ENCODE results near the gene RAPSN.

RAPSN gene

DNA sequence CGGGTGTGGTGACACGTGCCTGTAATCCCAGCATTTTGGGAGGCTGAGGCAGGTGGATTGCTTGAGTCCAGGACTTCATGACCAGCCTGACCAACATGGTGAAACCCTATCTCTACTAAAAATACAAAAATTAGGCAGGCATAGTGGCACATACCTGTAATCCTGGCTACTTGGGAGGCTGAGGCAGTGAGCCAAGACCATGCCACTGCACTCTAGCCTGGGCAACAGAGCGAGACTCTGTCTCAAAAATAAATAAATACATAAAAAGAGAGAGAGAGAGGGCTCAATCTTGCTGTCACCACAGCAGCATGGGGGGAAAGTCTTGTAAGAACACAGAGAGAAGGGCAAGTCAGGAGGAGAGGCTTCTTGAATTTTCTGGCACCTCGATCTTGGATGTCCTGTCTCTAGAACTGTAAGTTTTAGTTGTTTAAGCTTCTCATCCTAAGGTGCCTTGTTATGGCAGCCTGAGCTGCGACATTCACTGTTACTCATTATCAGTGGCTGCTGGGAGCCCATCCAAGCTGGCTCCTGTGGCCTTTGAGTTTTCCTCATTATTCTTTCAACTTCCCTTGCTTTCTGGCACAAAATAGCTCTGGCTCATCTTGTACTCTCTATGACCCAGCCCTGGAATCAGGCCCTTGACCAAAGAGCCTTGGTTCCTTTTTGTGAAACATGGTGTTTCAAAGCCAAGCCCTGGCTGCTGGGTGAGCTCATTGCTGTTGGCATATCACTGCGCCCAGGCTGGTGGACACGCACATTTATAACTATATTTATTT, 14.7 kb downstream of the RAPSN start:
- no peak for DNase-seq (ENCODE audit: low read depth, low spot score)

DNA sequence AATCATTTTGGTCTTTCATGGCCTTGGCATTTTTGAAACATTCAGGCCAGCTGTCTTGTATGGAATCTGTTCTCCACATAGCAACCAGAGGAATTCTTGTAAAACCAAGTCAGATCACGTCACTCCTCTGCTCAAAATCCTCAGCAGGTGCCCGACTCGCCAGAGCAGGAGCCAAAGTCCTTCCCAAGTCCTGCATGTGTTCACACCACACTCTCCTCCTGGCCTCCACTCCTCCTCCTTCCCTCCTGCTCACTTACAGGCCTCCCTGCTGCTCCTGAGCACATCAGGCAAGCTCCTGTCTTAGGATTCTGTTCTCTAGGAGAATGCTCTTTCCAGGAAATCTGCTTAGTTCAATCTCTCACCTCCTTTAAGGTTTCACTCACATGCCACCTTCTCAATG, 15.8 kb downstream of the RAPSN start:
- no peak for DNase-seq (ENCODE audit: low read depth, low spot score)

DNA sequence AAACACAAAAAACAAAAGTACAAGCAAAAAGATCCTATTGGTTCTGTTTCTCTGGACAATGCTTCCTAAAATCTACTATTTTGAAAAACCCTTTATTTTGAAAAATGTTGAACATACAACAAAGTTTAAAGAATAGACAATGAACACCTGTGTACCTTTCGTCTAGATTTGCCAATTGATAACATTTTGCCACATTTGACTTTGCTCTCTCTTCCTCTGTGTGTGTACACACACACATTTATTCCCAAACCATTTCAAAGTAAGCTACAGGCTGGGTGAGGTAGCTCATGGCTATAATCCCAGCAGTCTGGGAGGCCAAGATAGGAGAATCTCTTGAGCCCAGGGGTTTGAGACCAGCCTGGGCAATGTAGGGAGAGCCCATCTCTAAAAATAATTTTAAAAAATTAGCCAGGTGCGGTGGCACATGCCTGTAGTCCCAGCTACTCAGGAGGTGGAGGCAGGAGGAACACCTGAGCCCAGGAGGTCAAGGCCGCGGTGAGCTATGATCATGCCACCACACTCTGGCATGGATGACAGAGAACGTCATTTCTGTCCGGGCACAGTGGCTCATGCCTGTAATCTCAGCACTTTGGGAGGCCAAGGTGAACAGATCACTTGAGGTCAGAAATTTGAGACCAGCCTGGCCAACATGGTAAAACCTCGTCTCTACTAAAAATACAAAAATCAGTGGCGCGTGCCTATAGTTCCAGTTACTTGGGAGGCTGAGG, 17.4 kb downstream of the RAPSN start:
- DNase-seq (ENCODE audit: low read depth, low spot score) = no peak

DNA sequence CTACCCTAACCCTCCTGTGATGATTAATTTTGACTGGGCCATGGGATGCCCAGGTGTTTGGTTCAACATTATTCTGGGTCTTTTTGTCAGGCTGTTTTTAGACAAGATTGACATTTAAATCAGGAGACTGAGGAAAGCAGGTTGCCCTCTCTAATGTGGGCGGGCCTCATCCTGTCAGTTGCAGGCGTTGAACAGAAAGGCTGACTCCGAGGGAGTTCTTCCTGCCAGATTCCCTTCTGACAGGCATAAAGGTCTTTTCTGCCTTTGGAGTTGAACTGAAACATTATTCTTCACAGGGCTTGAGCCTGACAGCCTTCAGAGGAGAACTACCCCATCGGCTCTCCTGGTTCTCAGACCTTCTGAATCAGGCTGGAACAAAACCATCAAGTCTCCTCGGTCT, 18.4 kb downstream of the RAPSN start:
- no peak for DNase-seq (ENCODE audit: low read depth, low spot score)

DNA sequence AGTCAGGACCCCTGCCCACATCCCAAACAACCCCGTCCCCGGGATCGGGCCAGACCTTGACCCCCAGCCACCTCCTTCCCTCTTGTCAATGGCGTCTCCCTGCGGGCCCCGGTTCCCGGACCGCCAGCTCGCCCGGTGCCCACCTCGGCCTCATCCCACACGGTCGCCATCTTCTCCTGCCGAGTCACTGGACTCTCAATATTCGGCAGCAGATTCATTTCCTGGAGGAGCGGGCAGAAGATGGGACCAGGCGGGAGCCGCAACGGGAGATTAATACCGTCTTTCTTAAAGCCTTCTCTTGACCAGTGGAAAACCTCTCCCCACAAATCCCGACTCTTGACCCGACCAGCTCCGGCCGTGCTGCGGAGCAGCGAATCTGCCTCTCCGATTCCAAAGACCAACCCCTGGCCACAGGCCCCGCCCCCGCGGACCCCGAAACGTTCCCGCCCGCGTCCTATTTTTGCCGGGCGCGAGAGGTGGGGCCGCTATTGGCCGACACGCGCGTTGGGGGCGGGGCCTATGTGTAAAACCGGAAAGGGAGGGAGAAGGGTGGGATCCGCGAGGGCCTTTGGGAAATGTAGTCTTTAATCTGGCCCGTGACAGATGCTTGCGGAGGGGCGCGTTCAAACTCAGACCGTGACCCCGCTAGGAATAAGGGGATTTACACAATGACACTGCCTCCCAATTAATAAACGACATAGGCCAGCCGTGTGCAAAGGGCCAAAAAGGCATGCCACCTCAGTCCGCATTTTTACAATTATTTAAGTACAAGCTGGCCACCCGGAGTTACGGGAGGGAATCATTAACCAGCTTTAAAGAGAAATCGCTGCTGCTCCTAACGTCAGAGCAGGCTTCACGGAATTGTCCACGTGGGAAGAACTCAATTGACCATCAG, 22.6 kb downstream of the RAPSN start, which contains the start of gene PSMC3:
PSMC3 (minus strand) TSS at position 378 of the 895 bp plus-strand sequence; CDS start at position 218, 160 bp downstream.
- DNase-seq (ENCODE audit: low read depth, low spot score) = peak; percentile 95

DNA sequence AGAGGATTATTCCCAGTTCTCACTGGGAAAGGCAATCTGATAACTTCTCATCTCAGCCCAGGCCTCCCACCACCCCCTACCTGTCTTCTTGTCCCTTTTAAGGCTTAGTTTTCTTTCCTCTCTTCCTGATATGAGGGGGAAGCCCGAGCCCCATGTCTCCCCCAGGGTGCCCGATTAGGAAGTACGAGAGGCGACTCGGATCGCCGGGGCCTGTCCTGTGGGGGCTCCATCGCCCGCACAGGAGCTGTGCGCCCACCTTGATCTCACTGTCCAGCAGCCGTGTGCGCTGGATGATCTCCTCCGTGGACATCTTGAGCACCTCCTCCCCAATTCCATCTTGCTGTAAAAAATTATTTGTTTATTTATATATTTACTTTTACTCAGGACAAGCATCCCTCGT, 23.3 kb downstream of the RAPSN start:
- DNase-seq (ENCODE audit: low read depth, low spot score) = no peak

DNA sequence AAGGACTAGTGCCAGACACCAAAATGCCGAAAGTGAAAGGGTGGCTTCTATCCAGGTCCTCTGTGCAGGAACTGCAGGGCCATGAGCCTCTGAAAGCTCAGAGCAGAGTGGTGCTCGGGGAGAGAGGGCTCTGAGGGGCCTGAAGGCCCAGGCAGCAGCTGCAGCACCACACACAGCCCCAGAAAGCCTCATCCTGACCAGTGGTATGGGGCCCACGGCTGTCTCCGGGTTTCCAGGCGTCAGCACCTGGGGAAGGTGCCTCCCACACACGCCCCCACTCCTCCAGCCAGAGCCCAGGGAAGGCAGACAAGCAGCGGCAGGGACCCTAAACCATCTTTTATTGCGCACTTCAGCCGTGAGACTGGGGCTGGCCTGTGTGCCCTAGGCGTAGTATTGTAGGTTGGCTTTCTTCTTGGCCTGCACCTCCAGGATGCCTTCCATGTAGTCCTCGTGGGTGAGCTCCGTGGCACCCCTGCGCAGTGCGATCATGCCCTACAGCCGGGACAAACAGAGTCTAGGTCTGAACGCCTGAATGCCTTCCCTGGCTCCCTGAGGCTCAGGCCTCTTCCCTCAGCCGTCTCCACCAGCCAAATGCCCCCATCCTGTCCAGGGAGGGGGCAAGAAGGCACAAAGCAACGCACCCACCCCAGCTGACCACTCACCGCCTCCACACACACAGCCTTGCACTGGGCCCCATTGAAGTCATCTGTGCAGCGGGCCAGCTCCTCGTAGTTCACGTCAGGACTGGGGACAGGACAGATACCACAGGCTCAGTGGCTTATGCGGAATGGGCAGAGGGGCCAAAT, 30.3 kb downstream of the RAPSN start:
- DNase-seq (ENCODE audit: low read depth, low spot score) = no peak

DNA sequence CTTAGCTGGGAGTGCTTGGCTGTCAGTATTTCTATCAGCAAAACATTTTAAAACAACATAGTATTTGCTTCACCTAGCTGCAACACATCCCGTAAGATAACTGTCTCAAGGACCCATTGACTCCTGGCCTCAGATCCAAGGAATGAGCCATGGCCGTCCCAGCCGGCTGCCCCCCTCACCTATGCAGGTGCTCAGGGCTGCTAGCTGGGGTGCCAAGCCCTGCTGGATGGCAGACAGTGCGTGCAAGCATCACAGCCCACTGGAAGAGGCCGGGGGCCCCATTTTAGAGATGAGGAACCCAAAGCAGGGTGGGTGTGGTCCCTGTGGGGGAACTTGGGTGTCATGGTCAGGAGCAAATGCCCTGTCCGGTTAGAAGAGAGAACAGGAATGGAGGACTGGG, 31.2 kb downstream of the RAPSN start:
- no peak for DNase-seq (ENCODE audit: low read depth, low spot score)

DNA sequence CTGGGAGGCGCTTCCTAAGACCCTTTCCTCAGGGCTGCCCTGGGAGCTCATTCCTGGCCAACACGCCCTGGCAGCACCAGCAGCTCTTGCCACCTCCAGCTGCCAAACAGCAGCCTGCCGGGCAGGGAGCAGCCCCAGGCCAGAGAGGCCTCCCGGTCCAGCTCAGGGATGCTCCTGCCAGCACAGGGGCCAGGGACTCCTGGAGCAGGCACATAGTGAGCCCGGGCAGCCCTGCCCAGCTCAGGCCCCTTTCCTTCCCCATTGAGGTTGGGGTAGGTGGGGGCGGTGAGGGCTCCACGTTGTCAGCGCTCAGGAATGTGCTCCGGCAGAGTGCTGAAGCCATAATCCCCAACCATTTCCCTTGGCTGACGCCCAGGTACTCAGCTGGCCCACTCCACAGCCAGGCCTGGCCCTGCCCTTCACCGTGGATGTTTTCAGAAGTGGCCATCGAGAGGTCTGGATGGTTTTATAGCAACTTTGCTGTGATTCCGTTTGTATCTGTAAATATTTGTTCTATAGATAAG, 32.9 kb downstream of the RAPSN start:
- DNase-seq (ENCODE audit: low read depth, low spot score) = peak; percentile 66

DNA sequence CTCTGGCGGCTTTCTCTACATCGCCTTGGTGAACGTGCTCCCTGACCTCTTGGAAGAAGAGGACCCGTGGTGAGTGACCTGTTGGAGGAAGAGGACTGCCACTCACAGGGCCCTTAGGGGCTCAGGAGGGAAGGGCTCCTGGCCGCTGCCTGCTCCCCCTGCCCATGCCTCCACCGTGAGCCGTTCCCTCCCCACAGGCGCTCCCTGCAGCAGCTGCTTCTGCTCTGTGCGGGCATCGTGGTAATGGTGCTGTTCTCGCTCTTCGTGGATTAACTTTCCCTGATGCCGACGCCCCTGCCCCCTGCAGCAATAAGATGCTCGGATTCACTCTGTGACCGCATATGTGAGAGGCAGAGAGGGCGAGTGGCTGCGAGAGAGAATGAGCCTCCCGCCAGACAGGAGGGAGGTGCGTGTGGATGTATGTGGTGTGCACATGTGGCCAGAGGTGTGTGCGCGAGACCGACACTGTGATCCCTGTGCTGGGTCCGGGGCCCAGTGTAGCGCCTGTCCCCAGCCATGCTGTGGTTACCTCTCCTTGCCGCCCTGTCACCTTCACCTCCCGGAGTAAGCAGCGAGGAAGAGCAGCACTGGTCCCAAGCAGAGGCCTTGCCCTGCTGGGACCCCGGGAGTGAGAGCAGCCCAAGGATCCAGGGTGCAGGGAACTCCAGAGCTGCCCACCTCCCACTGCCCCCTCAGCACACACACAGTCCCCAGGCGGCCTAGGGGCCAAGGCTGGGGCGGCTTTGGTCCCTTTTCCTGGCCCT, 33.7 kb downstream of the RAPSN start:
- no peak for DNase-seq (ENCODE audit: low read depth, low spot score)

DNA sequence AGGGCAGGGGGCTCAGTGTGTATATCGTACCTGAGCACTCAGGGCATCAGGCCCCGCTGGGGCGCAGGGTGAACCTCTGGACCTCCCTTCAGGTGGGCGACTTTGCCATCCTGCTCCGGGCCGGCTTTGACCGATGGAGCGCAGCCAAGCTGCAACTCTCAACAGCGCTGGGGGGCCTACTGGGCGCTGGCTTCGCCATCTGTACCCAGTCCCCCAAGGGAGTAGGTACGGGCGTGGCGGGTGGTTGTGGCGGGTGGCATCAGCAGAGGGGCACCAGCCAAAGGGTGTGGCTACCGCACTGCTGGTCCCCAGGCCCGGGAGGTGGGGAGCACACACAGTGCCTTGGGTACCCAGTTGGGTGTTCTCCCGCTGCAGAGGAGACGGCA, 34.3 kb downstream of the RAPSN start:
- no peak for DNase-seq (ENCODE audit: low read depth, low spot score)

DNA sequence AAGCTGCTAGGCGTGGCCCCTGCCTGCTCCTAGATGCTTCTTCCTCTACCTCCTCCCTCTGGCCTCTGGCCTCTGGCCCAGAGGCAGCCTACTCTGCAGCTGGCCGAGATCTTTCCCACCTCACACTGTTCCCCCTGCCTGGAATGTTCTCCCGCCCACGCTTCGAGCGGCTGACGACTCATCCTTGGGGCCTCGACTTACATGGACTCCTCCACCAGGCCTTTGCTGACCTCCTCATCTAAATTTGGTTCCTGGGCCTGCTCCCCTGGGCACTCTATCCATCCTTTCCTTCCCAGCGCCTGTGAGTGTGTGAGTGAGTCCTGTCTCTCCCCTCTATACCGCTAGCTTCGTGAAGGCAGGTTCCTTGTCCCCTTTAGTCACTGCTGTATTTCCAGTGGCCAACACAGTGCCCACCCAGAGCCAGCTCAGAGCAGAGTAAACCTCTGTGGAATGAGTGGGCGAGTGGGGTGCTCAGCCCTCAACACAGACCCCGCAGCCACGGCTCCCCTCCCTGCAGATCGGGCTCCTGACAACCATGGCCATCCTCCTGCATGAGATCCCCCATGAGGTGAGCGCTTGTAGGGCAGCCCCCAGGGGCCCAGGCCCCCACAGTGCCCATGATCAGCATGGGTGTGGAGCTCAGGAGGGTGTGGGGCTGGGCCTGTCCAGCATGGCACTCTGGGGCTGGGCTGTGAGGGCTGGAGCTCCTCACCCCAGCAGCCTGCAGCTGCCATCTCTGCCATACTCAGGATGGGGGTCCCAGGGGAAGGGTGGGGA, 34.8 kb downstream of the RAPSN start:
- DNase-seq (ENCODE audit: low read depth, low spot score) = no peak

DNA sequence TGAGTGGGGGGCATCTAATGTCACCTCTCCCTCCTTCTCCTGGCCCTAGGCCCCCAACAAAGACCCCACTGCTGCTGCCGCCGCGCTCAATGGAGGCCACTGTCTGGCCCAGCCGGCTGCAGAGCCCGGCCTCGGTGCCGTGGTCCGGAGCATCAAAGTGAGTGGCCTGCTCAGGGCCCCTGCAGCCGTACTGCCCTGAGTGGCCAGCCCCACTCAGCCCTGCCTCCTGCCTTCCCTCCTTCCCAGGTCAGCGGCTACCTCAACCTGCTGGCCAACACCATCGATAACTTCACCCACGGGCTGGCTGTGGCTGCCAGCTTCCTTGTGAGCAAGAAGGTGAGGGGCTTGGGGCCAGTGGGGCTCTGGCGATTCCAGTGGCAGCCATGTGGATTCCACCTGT, 35.6 kb downstream of the RAPSN start:
- no peak for DNase-seq (ENCODE audit: low read depth, low spot score)

DNA sequence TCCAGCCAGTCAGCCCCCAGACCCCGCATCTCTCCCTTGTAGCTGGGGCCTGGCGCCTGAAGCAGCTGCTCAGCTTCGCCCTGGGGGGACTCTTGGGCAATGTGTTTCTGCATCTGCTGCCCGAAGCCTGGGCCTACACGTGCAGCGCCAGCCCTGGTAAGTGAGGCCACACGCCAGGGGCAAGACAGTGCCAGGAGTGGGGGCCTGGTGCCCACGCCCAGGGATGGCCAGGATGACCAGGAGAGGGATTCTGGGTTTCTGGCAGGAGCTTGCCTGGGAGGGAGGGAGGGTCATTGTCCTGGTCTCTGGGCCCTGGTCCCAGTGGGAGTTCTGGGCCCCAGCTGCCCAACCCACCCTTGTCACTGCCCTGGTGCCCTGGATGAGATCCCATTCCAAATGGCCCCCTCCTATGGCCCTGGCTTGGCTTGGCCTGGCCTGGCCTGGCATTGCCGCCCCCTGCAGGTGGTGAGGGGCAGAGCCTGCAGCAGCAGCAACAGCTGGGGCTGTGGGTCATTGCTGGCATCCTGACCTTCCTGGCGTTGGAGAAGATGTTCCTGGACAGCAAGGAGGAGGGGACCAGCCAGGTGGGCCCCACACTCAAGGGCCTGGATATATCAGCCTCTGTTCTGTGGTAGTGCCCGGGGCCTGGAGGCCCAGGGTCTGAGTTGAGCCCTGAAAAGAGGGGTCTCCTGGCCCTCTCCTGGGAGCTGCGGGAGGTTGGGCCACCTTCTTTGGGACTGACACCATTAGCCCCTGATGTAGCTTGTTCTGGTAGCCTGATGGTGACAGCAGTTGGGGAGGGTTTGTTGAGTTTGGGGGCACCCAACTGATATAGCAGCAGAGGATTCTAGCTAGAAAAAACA, 36.8 kb downstream of the RAPSN start:
- no peak for DNase-seq (ENCODE audit: low read depth, low spot score)

DNA sequence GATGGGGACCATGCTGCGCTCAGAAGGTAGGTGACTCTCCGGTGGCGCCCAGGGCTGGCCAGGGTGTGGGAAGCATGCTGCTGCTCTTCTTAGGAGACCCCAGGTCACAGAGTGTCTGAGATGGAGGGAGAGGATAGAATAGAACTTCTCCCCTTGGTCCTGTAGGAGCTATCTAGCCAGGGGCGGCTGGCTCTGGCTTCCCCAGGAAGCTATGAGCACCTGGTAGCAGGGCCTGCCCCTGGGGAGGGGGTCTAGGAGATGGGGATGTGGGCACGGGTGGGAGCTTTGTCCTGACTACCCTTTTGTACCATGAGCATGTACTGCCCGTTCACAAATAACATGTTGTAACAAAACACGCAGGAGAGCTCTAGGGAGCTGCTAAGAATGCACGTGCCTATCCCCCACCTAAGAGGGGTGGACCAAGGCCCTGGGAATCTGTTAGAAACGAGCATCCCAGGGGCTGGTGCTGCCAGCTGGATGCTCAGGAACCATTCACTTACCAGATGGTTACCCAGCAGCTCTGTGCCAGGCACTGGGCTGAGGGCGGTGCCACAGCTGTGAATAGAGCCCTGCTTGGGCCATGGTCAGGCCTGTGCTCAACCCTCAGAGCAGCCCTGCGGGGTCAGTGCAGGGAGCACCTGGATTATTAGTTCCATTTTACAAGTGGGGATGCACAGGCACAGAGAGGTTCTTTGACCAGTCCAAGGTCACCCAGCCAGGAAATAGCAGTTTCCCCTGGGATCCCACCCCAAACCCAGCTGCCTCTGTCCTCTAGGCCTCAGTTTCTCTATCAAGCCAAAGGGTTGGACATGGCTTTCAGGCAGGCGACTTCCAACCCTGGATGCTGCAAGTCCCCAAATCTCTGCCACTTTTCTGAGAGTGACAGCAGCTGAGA, 38.3 kb downstream of the RAPSN start:
- DNase-seq (ENCODE audit: low read depth, low spot score) = no peak

DNA sequence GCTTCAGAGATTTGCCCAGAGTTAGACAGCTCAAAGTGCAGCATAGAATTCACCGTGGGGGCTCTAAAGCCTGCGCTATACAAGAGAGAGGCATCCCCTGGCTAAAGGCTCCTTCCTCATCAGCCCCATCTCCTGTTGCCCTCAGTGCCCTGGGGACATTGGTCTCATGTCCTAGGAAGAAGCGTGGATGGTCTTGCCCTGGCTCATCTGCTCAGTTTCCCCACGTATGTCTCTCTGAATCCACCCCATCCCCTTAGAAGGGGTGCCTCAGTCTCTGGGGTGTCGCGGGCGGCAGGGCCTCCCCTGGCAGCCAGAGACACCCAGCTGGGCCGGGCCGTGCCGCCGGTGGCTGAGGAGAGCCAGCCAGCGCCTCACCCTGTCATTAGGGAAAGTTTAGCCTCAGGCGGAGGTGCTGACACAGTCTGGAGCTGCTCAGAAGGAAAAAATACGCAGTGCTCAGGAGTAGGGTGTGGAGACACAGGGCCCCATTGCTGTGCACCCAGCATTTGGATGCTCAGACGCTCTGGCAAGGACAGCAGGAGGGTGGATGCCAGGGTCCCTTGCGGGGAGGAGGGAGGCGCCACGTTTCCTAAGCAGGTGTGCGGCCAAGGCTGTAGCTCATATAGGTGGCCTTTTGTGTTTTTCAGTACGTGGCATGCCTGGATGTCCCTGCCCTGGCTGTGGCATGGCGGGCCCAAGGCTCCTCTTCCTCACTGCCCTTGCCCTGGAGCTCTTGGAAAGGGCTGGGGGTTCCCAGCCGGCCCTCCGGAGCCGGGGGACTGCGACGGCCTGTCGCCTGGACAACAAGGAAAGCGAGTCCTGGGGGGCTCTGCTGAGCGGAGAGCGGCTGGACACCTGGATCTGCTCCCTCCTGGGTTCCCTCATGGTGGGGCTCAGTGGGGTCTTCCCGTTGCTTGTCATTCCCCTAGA, 39.2 kb downstream of the RAPSN start:
- no peak for DNase-seq (ENCODE audit: low read depth, low spot score)
